Testis (tissue), 3 donors: Measurements from ENCODE around the gene GHRH. TPM values are rescaled to one million over a fixed set of nuclear protein-coding genes. Genes with fewer than 3 reads are reported as not detected.

Source experiments
- DNase-seq: peaks from one replicate; pipeline ENCODE4 v3.0.0-alpha.2; 2019
- H3K27ac ChIP-seq, 2 donors: fragments of 200-600 bp; sonication (generic); one replicate each; pipeline ENCODE4 v1.5.1; 2019
- H3K27me3 ChIP-seq: fragments of 200-600 bp; sonication (generic); one replicate; pipeline ENCODE4 v1.5.1; 2019
- H3K36me3 ChIP-seq: fragments of 200-600 bp; sonication (generic); one replicate; pipeline ENCODE4 v1.5.1; 2017; ENCODE audit warnings: low read depth; ENCODE audit errors: missing control alignments
- H3K4me1 ChIP-seq: fragments of 200-600 bp; sonication (generic); one replicate; pipeline ENCODE4 v1.5.1; 2019
- H3K4me3 ChIP-seq, 2 donors: fragments of 200-600 bp; sonication (generic); one replicate each; pipeline ENCODE4 v1.5.1; 2017 to 2019
- H3K9me3 ChIP-seq: fragments of 200-600 bp; sonication (generic); one replicate; pipeline ENCODE4 v1.5.1; 2017
- CTCF ChIP-seq, 3 experiments: fragments of 450-650 bp in 2 of 3; fragments of 200-600 bp in 1 of 3; sonication (generic) in 1 of 3; IDR thresholded peaks; one replicate each; pipeline ENCODE4 v1.5.1; 2016 to 2019; ENCODE audit warnings: antibody characterized with exemption in 3 of 3, mild to moderate bottlenecking in 2 of 3, moderate library complexity in 1 of 3
- POLR2A ChIP-seq: fragments of 450-650 bp; IDR thresholded peaks from one replicate; pipeline ENCODE4 v1.6.1; 2017; ENCODE audit warnings: antibody characterized with exemption, mild to moderate bottlenecking, moderate library complexity
- WGBS, 2 donors: methylation state at CpG; one replicate each; pipeline ENCODE4 v1.1.5; 2018; 5-methylcytosine and 5-hydroxymethylcytosine counted together
- intact Hi-C: fragments of 100-400 bp; cut with DNase I; formaldehyde crosslinking; loops from one replicate; pipeline ENCODE4 v1.15.1; 2023; ENCODE audit warnings: low total_unique reads
- polyA plus RNA-seq: library from polyadenylated mRNA; stranded (reverse); fragments of 350-450 nt; fragmentation: Illumina TruSeq; extraction: RNeasy Lipid Tissue Mini Kit (QIAGEN cat#74804); gene quantifications from one replicate; pipeline ENCODE4 v1.2.3, GENCODE V29; 2014; ENCODE audit warnings: low read depth, low replicate concordance; ENCODE audit not compliant: insufficient read depth
- total RNA-seq, 2 donors: library from RNA; depleted of rRNA; stranded (reverse); fragments of >200 nt; gene quantifications; one replicate each; pipeline ENCODE4 v1.2.3, GENCODE V29; 2016

The GHRH gene
- total and polyA plus RNA-seq, 3 donors from 2014 or later = not detected

GRCh38 chr20:37226889-37227288 is 34.7 kb downstream of the GHRH start:
- no peaks in the 10 kb centered on the region for H3K9me3 ChIP-seq
- peaks cover 11% of the 10 kb centered on the region for H3K4me1 ChIP-seq
- DNase-seq = peak; percentile 86
- 51 to 59% methylated on average over 3 of the region's 3 CpGs for WGBS, 2 donors
- H3K27ac ChIP-seq = no peak overlapping the region
- H3K4me3 ChIP-seq = no peak overlapping the region
- intact Hi-C loops = no loop called here
- no peaks in the 10 kb centered on the region for H3K36me3 ChIP-seq
- no peak for TF ChIP-seq POLR2A
- TF ChIP-seq CTCF (IDR thresholded peaks at IDR 0.05) = no peak
- no peaks in the 10 kb centered on the region for H3K27me3 ChIP-seq

DNA sequence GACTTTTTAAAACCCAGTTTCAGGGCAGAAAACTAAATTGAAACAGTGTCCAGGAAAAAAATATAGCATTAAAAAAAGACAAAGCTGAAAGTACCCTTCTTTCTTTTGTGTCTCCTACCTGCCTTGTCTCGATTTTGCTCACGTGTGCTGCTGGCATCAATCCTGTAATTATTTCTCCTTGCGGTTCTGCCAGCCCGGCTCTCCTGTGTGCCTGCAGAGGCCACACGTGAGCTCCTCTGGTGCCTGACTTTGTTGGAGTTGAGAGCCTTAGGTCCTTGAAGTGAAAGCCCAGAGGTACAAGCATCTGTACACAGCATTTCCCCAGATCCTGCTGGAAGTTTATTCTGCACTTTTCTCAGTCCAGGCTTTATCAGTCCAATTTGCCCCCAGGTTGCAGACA is 36.5 kb downstream of the GHRH start:
- H3K4me1 ChIP-seq = peaks cover 23% of the 10 kb centered on the region
- intact Hi-C loops = no loop called here
- TF ChIP-seq CTCF (IDR thresholded peaks at IDR 0.05) (no peak), POLR2A (no peak)
- no peak for DNase-seq
- H3K27me3 ChIP-seq = no peaks in the 10 kb centered on the region
- 60 to 84% methylated on average over 5 of the region's 5 CpGs for WGBS, 2 donors
- no peaks in the 10 kb centered on the region for H3K9me3 ChIP-seq
- H3K36me3 ChIP-seq = no peaks in the 10 kb centered on the region
- no peak overlapping the region for H3K27ac ChIP-seq
- H3K4me3 ChIP-seq = no peak overlapping the region

DNA sequence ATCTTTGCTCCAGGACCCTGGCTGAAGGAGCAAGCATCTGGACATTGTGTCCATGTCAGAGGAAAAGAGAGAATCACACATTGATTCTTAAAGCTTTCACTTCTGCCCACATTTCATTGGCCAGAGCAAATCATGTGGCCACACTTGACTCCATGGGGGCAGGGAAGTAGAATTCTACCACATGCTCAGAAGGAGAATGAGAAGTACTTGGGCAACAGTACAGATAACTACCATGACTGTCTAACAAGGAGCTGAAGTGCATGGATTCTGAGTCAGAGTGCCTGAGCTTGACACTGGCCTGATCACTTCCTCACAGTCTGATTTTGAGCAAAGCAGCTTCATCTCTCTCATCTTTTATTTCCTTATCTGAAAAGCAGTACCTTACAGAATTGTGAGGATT is 38.6 kb downstream of the GHRH start:
- Histone ChIP-seq H3K4me3 (no peak overlapping the region), H3K36me3 (no peaks in the 10 kb centered on the region)
- intact Hi-C loops = no loop called here

DNA sequence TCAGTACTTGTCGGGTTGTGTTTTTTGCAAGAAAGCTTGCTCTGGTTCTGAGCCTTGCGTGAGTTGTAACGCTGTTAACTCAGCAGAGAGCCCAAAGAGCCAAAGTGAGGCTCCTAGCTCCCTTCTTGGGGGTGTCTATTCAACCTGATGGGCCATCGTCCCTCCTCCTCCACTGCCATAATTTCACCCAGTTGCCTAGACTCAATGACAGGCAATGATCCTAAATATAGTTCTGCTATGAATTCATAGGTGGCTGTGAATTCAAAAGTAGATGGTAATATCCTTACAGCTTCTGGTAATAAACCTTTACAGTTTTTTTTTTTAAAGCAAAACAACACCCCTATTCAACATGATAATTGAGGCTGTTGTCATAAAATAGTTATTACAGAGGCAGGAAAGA is 39.5 kb downstream of the GHRH start:
- H3K4me3 ChIP-seq = no peak overlapping the region
- intact Hi-C loops = no loop called here
- H3K9me3 ChIP-seq = no peaks in the 10 kb centered on the region
- no peaks in the 10 kb centered on the region for H3K27me3 ChIP-seq
- WGBS, 2 donors = 73 to 86% methylated on average over 4 of the region's 4 CpGs
- no peak overlapping the region for H3K27ac ChIP-seq
- peaks cover 24% of the 10 kb centered on the region for H3K4me1 ChIP-seq
- no peak for TF ChIP-seq CTCF (IDR thresholded peaks at IDR 0.05)
- TF ChIP-seq POLR2A = no peak
- no peak for DNase-seq
- no peaks in the 10 kb centered on the region for H3K36me3 ChIP-seq

More for the DNA sequence above, 38.6 kb downstream of the GHRH start:
- Histone ChIP-seq H3K27me3 (no peaks in the 10 kb centered on the region), H3K27ac (no peak overlapping the region), H3K4me1 (peaks cover 30% of the 10 kb centered on the region), H3K9me3 (no peaks in the 10 kb centered on the region)
- no peak for DNase-seq
- TF ChIP-seq POLR2A (no peak), CTCF (IDR thresholded peaks at IDR 0.05) (no peak)

DNA sequence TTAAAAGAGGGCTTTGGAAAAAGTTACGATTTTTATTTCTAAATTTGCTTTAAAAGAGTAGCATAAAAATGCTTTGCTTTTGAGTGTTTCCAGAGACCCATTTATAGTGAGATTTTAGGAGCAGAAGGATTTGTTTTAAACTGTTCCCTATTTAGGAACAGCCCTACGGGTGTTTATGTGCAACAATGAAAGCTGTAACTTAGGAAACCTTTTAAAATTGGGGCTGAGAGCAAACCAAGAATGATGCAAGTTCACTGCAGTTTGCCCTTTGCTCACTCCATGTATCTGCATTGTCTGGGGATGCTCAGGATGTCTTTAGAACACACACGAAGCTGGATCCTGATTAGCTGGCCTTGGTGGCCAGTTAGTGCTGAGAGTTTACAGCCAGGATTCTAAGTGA is 40.9 kb downstream of the GHRH start:
- Histone ChIP-seq H3K4me1 (peaks cover 19% of the 10 kb centered on the region), H3K27me3 (no peaks in the 10 kb centered on the region), H3K36me3 (no peaks in the 10 kb centered on the region), H3K9me3 (no peaks in the 10 kb centered on the region), H3K4me3 (no peak overlapping the region), H3K27ac (peak overlapping the region; percentile 5 to 42)
- TF ChIP-seq CTCF (IDR thresholded peaks at IDR 0.05) (no peak), POLR2A (no peak)
- DNase-seq = peak; percentile 50
- 39 to 50% methylated on average over 3 of the region's 3 CpGs for WGBS, 2 donors
- intact Hi-C loops = no loop called here
